ENCODE measurements around the gene GCC2. TPM values are rescaled to one million over a fixed set of nuclear protein-coding genes. Genes with fewer than 3 reads are reported as not detected.
A peak's percentile ranks its signal among the peaks of the same experiment; 100 is the strongest.

GCC2 gene, protein sequence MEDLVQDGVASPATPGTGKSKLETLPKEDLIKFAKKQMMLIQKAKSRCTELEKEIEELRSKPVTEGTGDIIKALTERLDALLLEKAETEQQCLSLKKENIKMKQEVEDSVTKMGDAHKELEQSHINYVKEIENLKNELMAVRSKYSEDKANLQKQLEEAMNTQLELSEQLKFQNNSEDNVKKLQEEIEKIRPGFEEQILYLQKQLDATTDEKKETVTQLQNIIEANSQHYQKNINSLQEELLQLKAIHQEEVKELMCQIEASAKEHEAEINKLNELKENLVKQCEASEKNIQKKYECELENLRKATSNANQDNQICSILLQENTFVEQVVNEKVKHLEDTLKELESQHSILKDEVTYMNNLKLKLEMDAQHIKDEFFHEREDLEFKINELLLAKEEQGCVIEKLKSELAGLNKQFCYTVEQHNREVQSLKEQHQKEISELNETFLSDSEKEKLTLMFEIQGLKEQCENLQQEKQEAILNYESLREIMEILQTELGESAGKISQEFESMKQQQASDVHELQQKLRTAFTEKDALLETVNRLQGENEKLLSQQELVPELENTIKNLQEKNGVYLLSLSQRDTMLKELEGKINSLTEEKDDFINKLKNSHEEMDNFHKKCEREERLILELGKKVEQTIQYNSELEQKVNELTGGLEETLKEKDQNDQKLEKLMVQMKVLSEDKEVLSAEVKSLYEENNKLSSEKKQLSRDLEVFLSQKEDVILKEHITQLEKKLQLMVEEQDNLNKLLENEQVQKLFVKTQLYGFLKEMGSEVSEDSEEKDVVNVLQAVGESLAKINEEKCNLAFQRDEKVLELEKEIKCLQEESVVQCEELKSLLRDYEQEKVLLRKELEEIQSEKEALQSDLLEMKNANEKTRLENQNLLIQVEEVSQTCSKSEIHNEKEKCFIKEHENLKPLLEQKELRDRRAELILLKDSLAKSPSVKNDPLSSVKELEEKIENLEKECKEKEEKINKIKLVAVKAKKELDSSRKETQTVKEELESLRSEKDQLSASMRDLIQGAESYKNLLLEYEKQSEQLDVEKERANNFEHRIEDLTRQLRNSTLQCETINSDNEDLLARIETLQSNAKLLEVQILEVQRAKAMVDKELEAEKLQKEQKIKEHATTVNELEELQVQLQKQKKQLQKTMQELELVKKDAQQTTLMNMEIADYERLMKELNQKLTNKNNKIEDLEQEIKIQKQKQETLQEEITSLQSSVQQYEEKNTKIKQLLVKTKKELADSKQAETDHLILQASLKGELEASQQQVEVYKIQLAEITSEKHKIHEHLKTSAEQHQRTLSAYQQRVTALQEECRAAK (N-terminal part only)
- total RNA-seq (2016; rRNA removed; fragmentation: Illumina TruSeq; extraction: Trizol) (22.5 and 30.6 TPM in 2 replicates), polyA plus RNA-seq (2011; rRNA removed) (15.2 and 17.6 TPM in 2 replicates), polyA minus RNA-seq (2011; rRNA and poly(A)+ RNA removed; ENCODE audit: low replicate concordance) (5.1 and 5.9 TPM in 2 replicates), Bru-seq, nascent RNA (percentile 90 among the genes with signal in this experiment), BruChase-seq, experiment 1, labeled RNA remaining after a 6-hour chase (percentile 86 among the genes with signal in this experiment), BruChase-seq, experiment 2, labeled RNA remaining after a 2-hour chase (percentile 88 among the genes with signal in this experiment)
- 4.6 and 5.4 TPM in 2 replicates for total RNA-seq (2016; cell fraction: cytosol; rRNA removed; fragmentation: Illumina TruSeq; extraction: Trizol; ENCODE audit: low read depth)
- total RNA-seq (2016; cell fraction: insoluble cytoplasmic fraction; rRNA removed; fragmentation: Illumina TruSeq; extraction: Trizol), result 22.5 and 30.4 TPM in 2 replicates
- 7.7 and 9.9 TPM in 2 replicates for total RNA-seq (2016; cell fraction: membrane; rRNA removed; fragmentation: Illumina TruSeq; extraction: Trizol)
- 42.6 and 43.9 TPM in 2 replicates for total RNA-seq (2016; cell fraction: nucleus; rRNA removed; fragmentation: Illumina TruSeq; extraction: Trizol)
- 5.3 and 9.6 TPM in 2 replicates for polyA plus RNA-seq (2011; cell fraction: cytosol; rRNA removed)
- polyA plus RNA-seq (2011; cell fraction: nucleus; rRNA removed), result 13.4 and 18.2 TPM in 2 replicates
- 29.3 and 34.1 TPM in 2 replicates for polyA plus RNA-seq (2012)
- polyA plus RNA-seq (2016; cell fraction: cytosol; fragmentation: Illumina TruSeq; extraction: Trizol; ENCODE audit: low read depth), result 0.78 and 1.1 TPM in 2 replicates
- 17.8 TPM in 2 replicates for polyA plus RNA-seq (2016; cell fraction: insoluble cytoplasmic fraction; fragmentation: Illumina TruSeq; extraction: Trizol; ENCODE audit: low read depth)
- 1.2 and 1.8 TPM in 2 replicates for polyA plus RNA-seq (2016; cell fraction: membrane; fragmentation: Illumina TruSeq; extraction: Trizol; ENCODE audit: low read depth)
- 34.3 and 35.4 TPM in 2 replicates for polyA plus RNA-seq (2016; cell fraction: nucleus; fragmentation: Illumina TruSeq; extraction: Trizol; ENCODE audit: insufficient read depth, low read depth)
- polyA minus RNA-seq (2011; cell fraction: cytosol; rRNA and poly(A)+ RNA removed), result 16.4 and 18.7 TPM in 2 replicates
- 92.4 and 109 TPM in 2 replicates for polyA minus RNA-seq (2011; cell fraction: nucleus; rRNA and poly(A)+ RNA removed)
- long read RNA-seq, experiment 1, partial matches to known transcripts, result 26 of 29 reads
- long read RNA-seq, experiment 1, other reads (novel, unspliced or antisense), result 2 of 29 reads
- long read RNA-seq, experiment 2, partial matches to known transcripts, result 6 of 23 reads
- long read RNA-seq, experiment 2, other reads (novel, unspliced or antisense), result 17 of 23 reads

DNA sequence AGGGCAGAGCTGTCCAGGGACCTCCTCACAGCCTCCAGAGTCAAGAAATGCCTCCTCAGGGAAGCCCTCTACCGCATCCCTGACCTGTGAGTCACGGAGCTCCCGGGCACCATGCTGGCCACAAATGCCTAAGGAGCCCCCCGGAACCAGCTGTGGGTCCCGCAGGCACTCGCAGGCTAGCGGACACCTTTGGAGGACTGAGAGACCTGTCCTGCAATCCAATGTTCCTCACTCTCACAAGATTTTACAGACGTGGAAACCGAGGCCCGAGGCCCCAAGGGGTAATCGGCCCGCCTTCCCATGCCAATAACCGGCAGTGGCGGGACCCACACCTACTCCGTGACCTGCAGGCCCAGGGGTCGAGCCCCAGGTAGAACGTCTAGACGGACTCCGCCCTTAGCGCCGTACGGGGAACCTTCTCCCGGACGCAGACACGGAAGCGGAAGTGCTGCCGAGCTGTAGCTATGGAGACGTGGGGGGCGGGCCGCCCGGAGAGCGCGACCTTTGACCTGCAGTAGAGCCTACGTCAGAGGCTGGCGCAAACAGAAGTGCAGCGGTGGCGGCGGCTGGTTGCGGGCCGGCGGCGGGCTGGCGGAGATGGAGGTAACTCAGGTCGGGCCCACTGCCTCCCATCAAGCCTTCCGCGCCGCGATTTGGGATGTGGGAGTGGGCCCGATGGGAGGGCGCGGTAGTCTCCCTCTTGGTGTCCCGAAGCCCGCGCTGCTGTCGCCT lies at the start of gene GCC2:
TSS of gene GCC2 (plus strand) at position 529 of the 732 bp plus-strand sequence. CDS start at position 598, 69 bp downstream.
- H3K9ac ChIP-seq (ENCODE audit: insufficient read depth, low read depth, low read length), result peak within 1 kb of the TSS; percentile 81
- intact Hi-C loops (cut with micrococcal nuclease; ENCODE audit: unreplicated experiment) (loop anchor here (1.0 to 5.0 kb wide), 4 partner anchors 32 to 512 kb away; partner anchors contain the start of gene LIMS1), in situ Hi-C loops (cut with HindIII; ENCODE audit: extremely low pct_ligation_motif_present, low pct_unique_long_range_greater_than_20kb) (no loop called here)
- H3K27ac ChIP-seq (ENCODE audit: extremely low read length, insufficient read depth, low read length), result peak within 1 kb of the TSS; percentile 76
- CTCF ChIA-PET (ENCODE audit: low intra/inter-chr PET ratio, low total read pairs), result no interaction called here
- H3K79me2 ChIP-seq (ENCODE audit: insufficient read depth, low read length), result peaks cover 19% of the 10 kb centered on the region
- TSS peak; percentile 86 for BruUV-seq (replicated peaks)
- peak within 1 kb of the TSS; percentile 59 for H2AFZ ChIP-seq (ENCODE audit: low read length)
- H3K9me3 ChIP-seq (ENCODE audit: low read length), result no peaks in the 10 kb centered on the region
- 1% methylated on average over 12 of the region's 55 CpGs for WGBS (ENCODE audit: low lambda C conversion rate)
- no peaks in the 10 kb centered on the region for H4K20me1 ChIP-seq (ENCODE audit: insufficient read depth, low read length)
- H3K4me3 ChIP-seq (replicated peaks in 1 of 3; ENCODE audit: insufficient read depth in 1 of 3, low read depth in 2 of 3, low read length in 3 of 3), result peak within 1 kb of the TSS; percentile 78 to 97 (median 85)
- ATAC-seq (peak; percentile 96), FAIRE-seq (peak; percentile 76), DNase-seq (ENCODE audit: low spot score) (peak; percentile 94)
- POLR2A ChIA-PET, result interaction anchor here (0.7 to 2.3 kb wide), 17 partner anchors 11 to 186 kb away, joined by 3 to 26 read pairs (median 4); partner anchors contain the start of genes LIMS1 and SULT1C4
- peaks cover 3 to 27% of the 10 kb centered on the region in 2 experiments; a peak in 4 of 5 replicates for H3K36me3 ChIP-seq (replicated peaks in 1 of 2; ENCODE audit: control insufficient read depth in 1 of 2, insufficient read depth in 2 of 2, low read length in 2 of 2)
- H3K4me2 ChIP-seq (ENCODE audit: low read depth, low read length), result peak within 1 kb of the TSS; percentile 89
- H3K27me3 ChIP-seq (ENCODE audit: control insufficient read depth in 1 of 2, insufficient read depth in 2 of 2, low read length in 2 of 2), result no peaks in the 10 kb centered on the region; a peak in 1 of 5 replicates
- H3K4me1 ChIP-seq (ENCODE audit: insufficient read depth, low read length), result peaks cover 29% of the 10 kb centered on the region
- TF ChIP-seq ZSCAN25 (CRISPR knock-in tag; IDR thresholded peaks at IDR 0.05) (no peak; the same call in 1 of the 2 replicates), ZNF660 (CRISPR knock-in tag; IDR thresholded peaks at IDR 0.05; ENCODE audit: borderline replicate concordance, low read depth) (no peak), RARA (CRISPR knock-in tag; IDR thresholded peaks at IDR 0.05) (peak; percentile 90), ZNF530 (CRISPR knock-in tag; IDR thresholded peaks at IDR 0.05; ENCODE audit: low read depth) (no peak)
- TF ChIP-seq, protein P1, sequence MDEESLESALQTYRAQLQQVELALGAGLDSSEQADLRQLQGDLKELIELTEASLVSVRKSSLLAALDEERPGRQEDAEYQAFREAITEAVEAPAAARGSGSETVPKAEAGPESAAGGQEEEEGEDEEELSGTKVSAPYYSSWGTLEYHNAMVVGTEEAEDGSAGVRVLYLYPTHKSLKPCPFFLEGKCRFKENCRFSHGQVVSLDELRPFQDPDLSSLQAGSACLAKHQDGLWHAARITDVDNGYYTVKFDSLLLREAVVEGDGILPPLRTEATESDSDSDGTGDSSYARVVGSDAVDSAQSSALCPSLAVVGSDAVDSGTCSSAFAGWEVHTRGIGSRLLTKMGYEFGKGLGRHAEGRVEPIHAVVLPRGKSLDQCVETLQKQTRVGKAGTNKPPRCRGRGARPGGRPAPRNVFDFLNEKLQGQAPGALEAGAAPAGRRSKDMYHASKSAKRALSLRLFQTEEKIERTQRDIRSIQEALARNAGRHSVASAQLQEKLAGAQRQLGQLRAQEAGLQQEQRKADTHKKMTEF (CRISPR knock-in tag; IDR thresholded peaks at IDR 0.05), result peak; percentile 97
- TF ChIP-seq, protein P2, sequence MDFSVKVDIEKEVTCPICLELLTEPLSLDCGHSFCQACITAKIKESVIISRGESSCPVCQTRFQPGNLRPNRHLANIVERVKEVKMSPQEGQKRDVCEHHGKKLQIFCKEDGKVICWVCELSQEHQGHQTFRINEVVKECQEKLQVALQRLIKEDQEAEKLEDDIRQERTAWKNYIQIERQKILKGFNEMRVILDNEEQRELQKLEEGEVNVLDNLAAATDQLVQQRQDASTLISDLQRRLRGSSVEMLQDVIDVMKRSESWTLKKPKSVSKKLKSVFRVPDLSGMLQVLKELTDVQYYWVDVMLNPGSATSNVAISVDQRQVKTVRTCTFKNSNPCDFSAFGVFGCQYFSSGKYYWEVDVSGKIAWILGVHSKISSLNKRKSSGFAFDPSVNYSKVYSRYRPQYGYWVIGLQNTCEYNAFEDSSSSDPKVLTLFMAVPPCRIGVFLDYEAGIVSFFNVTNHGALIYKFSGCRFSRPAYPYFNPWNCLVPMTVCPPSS (IDR thresholded peaks at IDR 0.05), result no peak
- TF ChIP-seq, protein P3, sequence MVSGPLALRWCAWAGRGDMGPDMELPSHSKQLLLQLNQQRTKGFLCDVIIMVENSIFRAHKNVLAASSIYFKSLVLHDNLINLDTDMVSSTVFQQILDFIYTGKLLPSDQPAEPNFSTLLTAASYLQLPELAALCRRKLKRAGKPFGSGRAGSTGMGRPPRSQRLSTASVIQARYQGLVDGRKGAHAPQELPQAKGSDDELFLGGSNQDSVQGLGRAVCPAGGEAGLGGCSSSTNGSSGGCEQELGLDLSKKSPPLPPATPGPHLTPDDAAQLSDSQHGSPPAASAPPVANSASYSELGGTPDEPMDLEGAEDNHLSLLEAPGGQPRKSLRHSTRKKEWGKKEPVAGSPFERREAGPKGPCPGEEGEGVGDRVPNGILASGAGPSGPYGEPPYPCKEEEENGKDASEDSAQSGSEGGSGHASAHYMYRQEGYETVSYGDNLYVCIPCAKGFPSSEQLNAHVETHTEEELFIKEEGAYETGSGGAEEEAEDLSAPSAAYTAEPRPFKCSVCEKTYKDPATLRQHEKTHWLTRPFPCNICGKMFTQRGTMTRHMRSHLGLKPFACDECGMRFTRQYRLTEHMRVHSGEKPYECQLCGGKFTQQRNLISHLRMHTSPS (CRISPR knock-in tag; IDR thresholded peaks at IDR 0.05; ENCODE audit: low read depth), result peak; percentile 73; the same call in 1 of the 2 replicates
